MG63 (cell line): ENCODE data around the gene ADGRE1. TPM values are rescaled to one million over a fixed set of nuclear protein-coding genes. Genes with fewer than 3 reads are reported as not detected.

Experiments used
- DNase-seq: peaks from one replicate; pipeline ENCODE4 v3.0.0-alpha.2; 2020
- H3K27me3 ChIP-seq: fragments of 250-450 bp; sonication (Bioruptor Pico); 2 replicates; pipeline ENCODE4 v1.5.1; 2020; ENCODE audit warnings: mild to moderate bottlenecking, moderate library complexity
- H3K36me3 ChIP-seq: fragments of 250-450 bp; sonication (Bioruptor Pico); 2 replicates; pipeline ENCODE4 v1.5.1; 2020; ENCODE audit warnings: mild to moderate bottlenecking, moderate library complexity
- H3K4me3 ChIP-seq: fragments of 250-450 bp; sonication (Bioruptor Pico); 2 replicates; pipeline ENCODE4 v1.5.1; 2020; ENCODE audit warnings: mild to moderate bottlenecking, moderate library complexity
- H3K9me3 ChIP-seq: fragments of 250-450 bp; sonication (Bioruptor Pico); 2 replicates; pipeline ENCODE4 v1.5.1; 2020; ENCODE audit warnings: mild to moderate bottlenecking, moderate library complexity
- total RNA-seq: library from RNA; depleted of rRNA; stranded (reverse); fragments of >200 nt; shearing (Covaris generic); gene quantifications from 2 replicates; pipeline ENCODE4 v1.2.3, GENCODE V29; 2014; ENCODE audit warnings: low replicate concordance; rRNA removed

ADGRE1 gene
- 17.3 and 17.8 TPM in 2 replicates for total RNA-seq

GRCh38 chr19:6887316-6887715, at the start of gene ADGRE1:
Gene ADGRE1 (plus strand): TSS chr19:6887579. CDS start chr19:6887609, 30 bp downstream.
- H3K4me3 ChIP-seq = no peak within 1 kb of the TSS
- H3K27me3 ChIP-seq = no peaks in the 10 kb centered on the region; the same call in none of the 2 replicates
- peaks cover 3% of the 10 kb centered on the region; the same call in 1 of the 2 replicates for H3K36me3 ChIP-seq
- no peak for DNase-seq
- peaks cover 6% of the 10 kb centered on the region; the same call in 1 of the 2 replicates for H3K9me3 ChIP-seq

GRCh38 chr19:6838062-6838655, 49.2 kb upstream of the ADGRE1 start:
- no peaks in the 10 kb centered on the region for H3K36me3 ChIP-seq
- no peaks in the 10 kb centered on the region for H3K9me3 ChIP-seq
- no peaks in the 10 kb centered on the region for H3K27me3 ChIP-seq
- no peak for DNase-seq
- no peak overlapping the region for H3K4me3 ChIP-seq

GRCh38 chr19:6842871-6843607, 44.3 kb upstream of the ADGRE1 start:
- DNase-seq = no peak
- H3K36me3 ChIP-seq = no peaks in the 10 kb centered on the region
- no peak overlapping the region for H3K4me3 ChIP-seq
- no peaks in the 10 kb centered on the region for H3K27me3 ChIP-seq
- H3K9me3 ChIP-seq = no peaks in the 10 kb centered on the region

GRCh38 chr19:6847828-6848200, 39.6 kb upstream of the ADGRE1 start:
- Histone ChIP-seq H3K4me3 (no peak overlapping the region), H3K27me3 (no peaks in the 10 kb centered on the region), H3K9me3 (no peaks in the 10 kb centered on the region), H3K36me3 (no peaks in the 10 kb centered on the region)
- DNase-seq = no peak

GRCh38 chr19:6848986-6849385, 38.4 kb upstream of the ADGRE1 start:
- Histone ChIP-seq H3K9me3 (no peaks in the 10 kb centered on the region), H3K27me3 (no peaks in the 10 kb centered on the region), H3K4me3 (no peak overlapping the region), H3K36me3 (no peaks in the 10 kb centered on the region)
- no peak for DNase-seq

- DNase-seq = no peak
- Histone ChIP-seq H3K27me3 (0 out of 2 replicates have a peak, but pooled peaks cover under 1% of the 10 kb centered on the region), H3K36me3 (peaks cover 3% of the 10 kb centered on the region), H3K9me3 (no peaks in the 10 kb centered on the region), H3K4me3 (no peak overlapping the region)
Measured at GRCh38 chr19:6849876-6850275, 37.5 kb upstream of the ADGRE1 start.

- Histone ChIP-seq H3K36me3 (peaks cover 6% of the 10 kb centered on the region), H3K4me3 (no peak overlapping the region), H3K9me3 (no peaks in the 10 kb centered on the region), H3K27me3 (0 out of 2 replicates have a peak, but pooled peaks cover 2% of the 10 kb centered on the region)
- no peak for DNase-seq
Measured at GRCh38 chr19:6851359-6851758, 36.0 kb upstream of the ADGRE1 start.

- H3K9me3 ChIP-seq = no peaks in the 10 kb centered on the region
- H3K27me3 ChIP-seq = 0 out of 2 replicates have a peak, but pooled peaks cover 2% of the 10 kb centered on the region
- H3K4me3 ChIP-seq = no peak overlapping the region
- H3K36me3 ChIP-seq = peaks cover 6% of the 10 kb centered on the region
- DNase-seq = no peak
Measured at GRCh38 chr19:6852001-6852400, 35.4 kb upstream of the ADGRE1 start.

GRCh38 chr19:6853868-6854267, 33.5 kb upstream of the ADGRE1 start:
- no peaks in the 10 kb centered on the region for H3K9me3 ChIP-seq
- no peak for DNase-seq
- H3K27me3 ChIP-seq = 0 out of 2 replicates have a peak, but pooled peaks cover 2% of the 10 kb centered on the region
- H3K4me3 ChIP-seq = no peak overlapping the region
- peaks cover 8% of the 10 kb centered on the region for H3K36me3 ChIP-seq

- DNase-seq = no peak
- no peaks in the 10 kb centered on the region for H3K9me3 ChIP-seq
- peaks cover 8% of the 10 kb centered on the region for H3K36me3 ChIP-seq
- 0 out of 2 replicates have a peak, but pooled peaks cover 2% of the 10 kb centered on the region for H3K27me3 ChIP-seq
- H3K4me3 ChIP-seq = no peak overlapping the region
Measured at GRCh38 chr19:6854758-6855157, 32.6 kb upstream of the ADGRE1 start.

- Histone ChIP-seq H3K4me3 (no peak overlapping the region), H3K36me3 (peaks cover 8% of the 10 kb centered on the region), H3K27me3 (0 out of 2 replicates have a peak, but pooled peaks cover 2% of the 10 kb centered on the region), H3K9me3 (no peaks in the 10 kb centered on the region)
- DNase-seq = peak; percentile 85
Measured at GRCh38 chr19:6856749-6857372, 30.5 kb upstream of the ADGRE1 start.

GRCh38 chr19:6861683-6862286, 25.6 kb upstream of the ADGRE1 start:
- H3K4me3 ChIP-seq = no peak overlapping the region
- no peaks in the 10 kb centered on the region for H3K27me3 ChIP-seq
- H3K9me3 ChIP-seq = no peaks in the 10 kb centered on the region
- no peak for DNase-seq
- H3K36me3 ChIP-seq = peaks cover 2% of the 10 kb centered on the region; the same call in 1 of the 2 replicates

- no peak overlapping the region for H3K4me3 ChIP-seq
- no peaks in the 10 kb centered on the region for H3K36me3 ChIP-seq
- no peaks in the 10 kb centered on the region for H3K9me3 ChIP-seq
- no peaks in the 10 kb centered on the region for H3K27me3 ChIP-seq
- DNase-seq = peak; percentile 82
Measured at GRCh38 chr19:6862673-6863078, 24.7 kb upstream of the ADGRE1 start.

GRCh38 chr19:6864325-6864940, 22.9 kb upstream of the ADGRE1 start:
- Histone ChIP-seq H3K4me3 (no peak overlapping the region), H3K36me3 (no peaks in the 10 kb centered on the region), H3K27me3 (no peaks in the 10 kb centered on the region), H3K9me3 (no peaks in the 10 kb centered on the region)
- DNase-seq = no peak

GRCh38 chr19:6865849-6866248, 21.5 kb upstream of the ADGRE1 start:
- no peak for DNase-seq
- H3K27me3 ChIP-seq = no peaks in the 10 kb centered on the region
- H3K9me3 ChIP-seq = no peaks in the 10 kb centered on the region
- no peak overlapping the region for H3K4me3 ChIP-seq
- H3K36me3 ChIP-seq = no peaks in the 10 kb centered on the region

GRCh38 chr19:6866741-6867151, 20.6 kb upstream of the ADGRE1 start:
- no peaks in the 10 kb centered on the region for H3K27me3 ChIP-seq
- no peaks in the 10 kb centered on the region for H3K9me3 ChIP-seq
- DNase-seq = peak; percentile 11
- no peak overlapping the region for H3K4me3 ChIP-seq
- no peaks in the 10 kb centered on the region for H3K36me3 ChIP-seq
